ENCODE measurements around the gene KMT2A.
"Not testable (repeated sequence)": the region's sequence is repeated elsewhere in the genome, so short reads cannot be mapped to it uniquely, and the experiment has no call there.

Gene KMT2A

DNA sequence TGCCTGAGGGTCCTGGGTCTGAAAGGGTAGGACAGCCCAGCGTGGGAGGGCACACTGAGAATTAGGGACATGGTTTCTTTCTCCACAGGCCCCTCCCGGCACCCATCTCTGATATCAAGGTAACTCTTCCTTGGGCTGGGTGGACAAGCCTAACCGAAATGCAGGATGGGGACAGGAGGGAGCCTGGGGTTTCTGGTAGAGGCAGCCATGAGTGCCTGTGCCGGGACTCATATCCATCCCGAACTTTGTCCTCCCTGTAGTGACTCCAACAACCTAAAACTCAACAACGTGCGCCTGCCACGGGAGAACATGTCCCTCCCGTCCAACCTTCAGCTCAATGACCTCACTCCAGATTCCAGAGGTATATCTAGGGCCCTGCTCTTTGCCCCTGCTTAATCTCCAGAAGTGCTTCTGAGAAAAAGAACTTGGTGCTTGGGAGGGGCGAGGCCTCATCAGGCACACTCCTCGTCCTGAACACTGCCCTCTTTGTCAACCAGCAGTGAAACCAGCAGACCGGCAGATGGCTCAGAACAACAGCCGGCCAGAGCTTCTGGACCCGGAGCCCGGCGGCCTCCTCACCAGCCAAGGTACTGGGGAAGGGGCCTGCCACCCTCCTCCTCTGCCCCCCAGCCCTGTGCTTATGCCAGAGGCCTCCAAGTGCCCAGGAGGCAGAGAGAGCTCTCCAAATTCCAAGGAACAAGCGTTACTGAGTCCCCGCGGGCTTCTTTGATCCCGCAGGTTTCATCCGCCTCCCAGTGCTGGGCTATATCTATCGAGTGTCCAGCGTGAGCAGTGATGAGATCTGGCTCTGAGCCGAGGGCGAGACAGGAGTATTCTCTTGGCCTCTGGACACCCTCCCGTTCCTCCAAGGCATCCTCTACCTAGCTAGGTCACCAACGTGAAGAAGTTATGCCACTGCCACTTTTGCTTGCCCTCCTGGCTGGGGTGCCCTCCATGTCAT is 97.8 kb downstream of the KMT2A start:
- DNase-seq: no peak

DNA sequence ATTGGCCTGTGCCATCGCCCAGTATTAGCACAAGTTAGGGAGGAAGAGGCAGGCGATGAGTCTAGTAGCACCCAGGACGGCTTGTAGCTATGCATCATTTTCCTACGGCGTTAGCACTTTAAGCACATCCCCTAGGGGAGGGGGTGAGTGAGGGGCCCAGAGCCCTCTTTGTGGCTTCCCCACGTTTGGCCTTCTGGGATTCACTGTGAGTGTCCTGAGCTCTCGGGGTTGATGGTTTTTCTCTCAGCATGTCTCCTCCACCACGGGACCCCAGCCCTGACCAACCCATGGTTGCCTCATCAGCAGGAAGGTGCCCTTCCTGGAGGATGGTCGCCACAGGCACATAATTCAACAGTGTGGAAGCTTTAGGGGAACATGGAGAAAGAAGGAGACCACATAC is 99.0 kb downstream of the KMT2A start:
- DNase-seq: no peak

DNA sequence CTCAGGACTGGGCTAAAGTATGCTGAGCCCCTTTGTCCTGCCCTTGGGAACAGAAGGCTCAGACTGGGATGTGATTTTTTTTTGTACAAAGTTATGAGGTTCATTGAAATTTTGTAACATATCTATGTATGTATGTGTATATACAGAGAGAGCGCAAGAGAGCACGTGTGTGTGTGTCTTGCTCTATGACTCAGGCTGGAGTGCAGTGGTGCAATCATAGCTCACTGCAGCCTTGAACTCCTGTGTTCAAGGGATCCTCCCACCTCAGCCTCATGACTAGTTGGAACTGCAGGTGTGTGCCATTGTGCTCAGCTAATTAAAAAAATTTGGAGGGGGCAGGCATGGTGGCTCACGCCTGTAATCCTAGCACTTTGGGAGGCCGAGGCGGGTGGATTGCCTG is 100.4 kb downstream of the KMT2A start:
- no peak for DNase-seq

DNA sequence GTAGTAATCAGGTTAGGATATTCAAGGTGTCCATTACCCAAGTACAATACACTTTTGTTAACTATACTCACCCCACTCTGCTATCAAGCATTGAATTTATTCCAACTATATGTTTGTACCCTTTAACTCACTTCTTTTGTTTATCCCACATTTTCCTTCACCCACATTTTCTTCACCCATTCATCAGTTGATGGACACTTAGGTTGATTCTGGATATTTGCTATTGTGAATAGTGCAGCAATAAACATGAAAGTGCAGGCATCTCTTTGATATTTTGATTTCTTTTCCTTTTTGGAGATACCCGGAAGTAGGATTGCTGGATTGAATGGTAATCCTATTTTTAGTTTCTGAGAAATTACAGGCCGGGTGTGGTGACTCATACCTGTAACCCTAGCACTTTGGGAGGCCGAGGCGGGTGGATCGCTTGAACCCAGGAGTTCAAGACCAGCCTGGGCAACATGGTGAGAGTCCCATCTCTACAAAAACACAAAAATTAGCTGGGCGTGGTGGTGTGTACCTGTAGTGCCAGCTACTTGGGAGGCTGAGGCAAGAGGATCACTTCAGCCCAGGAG is 101.2 kb downstream of the KMT2A start:
- no peak for DNase-seq

DNA sequence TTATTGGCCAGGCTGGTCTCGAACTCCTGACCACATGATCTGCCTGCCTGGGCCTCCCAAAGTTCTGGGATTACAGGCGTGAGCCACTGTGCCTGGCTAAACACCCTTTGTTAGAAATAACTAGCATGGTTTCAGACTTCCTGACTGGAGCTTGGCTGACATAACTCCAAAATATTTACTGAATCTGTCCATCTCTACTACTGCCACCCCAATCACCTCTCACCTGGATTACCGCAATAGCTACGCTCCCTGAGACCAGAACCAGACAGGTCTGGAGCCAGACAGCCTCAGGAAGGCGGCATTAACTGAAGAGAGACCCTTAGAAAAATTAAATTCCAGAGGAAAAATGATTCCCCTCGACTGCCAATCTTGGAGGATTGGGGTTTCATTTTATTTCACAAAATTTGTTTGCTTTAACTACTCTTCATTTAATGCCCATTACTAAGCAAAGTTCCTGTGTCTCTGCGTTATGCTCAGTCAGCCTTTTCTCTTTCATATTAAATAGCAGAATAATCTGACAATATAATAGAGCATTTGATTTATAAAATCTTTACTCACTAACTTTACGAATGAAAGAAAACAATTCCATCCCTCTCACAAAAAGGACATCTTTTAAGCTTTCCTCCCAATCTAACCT is 107.8 kb downstream of the KMT2A start:
- DNase-seq: no peak

DNA sequence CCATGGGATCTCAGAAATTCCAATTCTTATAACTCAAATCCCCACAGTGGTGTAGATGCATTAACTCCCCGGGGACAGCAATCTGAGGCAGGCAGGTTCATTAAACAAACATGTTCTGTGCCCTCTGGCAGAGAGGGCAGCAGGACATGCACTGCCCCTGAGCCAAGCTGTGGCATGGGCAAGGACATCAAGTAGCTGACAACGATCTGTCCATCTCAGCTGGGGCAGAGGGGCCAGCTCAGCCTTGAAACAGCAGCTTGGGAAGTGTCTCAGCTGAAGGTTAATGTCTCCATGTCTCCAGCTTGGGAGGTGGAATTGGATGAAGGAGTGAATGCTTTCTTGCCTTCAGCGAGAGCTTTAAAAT is 108.3 kb downstream of the KMT2A start:
- no peak for DNase-seq

DNA sequence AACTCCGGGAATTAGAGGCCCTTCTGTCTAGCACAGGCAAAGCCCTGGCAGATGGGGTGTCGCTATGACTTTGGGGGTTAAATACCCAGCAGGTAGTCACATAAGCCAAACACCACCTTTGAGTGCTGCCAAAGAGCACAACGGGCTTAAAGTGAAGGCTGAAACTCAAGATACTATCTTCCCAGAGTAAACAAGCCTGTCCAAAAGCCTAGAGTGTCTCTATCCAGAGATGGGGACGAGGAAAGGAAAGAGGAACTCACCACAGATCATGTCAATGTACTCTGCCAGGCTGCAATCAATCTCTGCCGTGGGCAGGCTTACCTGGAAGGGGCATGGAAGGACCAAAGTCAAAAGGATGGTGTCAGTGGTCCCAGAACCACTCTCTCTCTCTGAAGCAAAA is 109.2 kb downstream of the KMT2A start:
- DNase-seq: no peak

DNA sequence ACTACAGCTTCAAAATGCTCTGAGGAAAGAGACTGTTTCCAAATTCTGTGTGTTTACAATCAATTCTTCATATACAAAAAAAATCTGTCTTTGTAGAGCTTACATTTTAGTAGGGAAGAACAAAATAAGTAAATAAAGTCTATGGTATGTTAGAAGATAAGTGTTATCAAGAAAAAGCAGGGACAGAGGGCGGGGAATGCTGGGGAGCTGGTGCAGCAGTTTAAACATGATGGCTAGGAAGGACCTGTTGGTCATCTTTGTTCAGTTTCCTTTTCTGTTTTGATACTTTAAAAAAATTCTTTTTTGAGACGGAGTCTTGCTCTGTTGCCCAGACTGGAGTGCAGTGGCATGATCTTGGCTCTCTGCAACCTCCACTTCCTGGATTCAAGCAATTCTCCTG is 110.8 kb downstream of the KMT2A start:
- DNase-seq: no peak

DNA sequence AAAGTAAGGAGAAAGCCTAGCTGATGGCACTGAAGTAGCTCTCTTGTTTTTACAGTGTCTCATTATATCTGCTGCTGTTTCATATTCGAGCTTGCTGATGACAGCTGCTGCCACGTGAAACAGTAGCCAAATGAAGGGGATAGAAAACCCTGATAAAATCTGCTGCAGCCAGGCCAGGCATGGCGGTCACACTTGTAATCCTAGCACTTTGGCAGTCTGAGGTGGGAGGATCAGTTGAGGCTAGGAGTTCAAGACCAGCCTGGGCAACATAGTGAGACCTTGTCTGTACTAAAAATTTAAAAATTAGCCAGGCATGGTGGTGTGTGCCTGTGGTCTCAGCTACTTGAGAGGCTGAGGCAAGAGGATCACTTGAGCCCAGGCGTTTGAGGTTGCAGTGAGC is 116.0 kb downstream of the KMT2A start:
- DNase-seq: no peak

DNA sequence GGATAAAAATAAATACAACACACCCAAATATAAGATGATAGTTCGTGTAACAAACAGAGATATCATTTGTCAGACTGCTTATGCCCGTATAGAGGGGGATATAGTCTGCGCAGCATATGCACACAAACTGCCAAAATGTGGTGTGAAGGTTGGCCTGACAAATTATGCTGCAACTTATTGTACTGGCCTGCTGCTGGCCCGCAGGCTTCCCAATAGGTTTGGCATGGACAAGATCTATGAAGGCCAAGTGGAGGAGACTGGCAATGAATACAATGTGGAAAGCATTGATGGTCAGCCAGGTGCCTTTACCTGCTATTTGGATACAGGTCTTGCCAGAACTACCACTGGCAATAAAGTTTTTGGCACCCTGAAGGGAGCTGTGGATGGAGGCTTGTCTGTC is 124.5 kb downstream of the KMT2A start:
- no peak for DNase-seq

DNA sequence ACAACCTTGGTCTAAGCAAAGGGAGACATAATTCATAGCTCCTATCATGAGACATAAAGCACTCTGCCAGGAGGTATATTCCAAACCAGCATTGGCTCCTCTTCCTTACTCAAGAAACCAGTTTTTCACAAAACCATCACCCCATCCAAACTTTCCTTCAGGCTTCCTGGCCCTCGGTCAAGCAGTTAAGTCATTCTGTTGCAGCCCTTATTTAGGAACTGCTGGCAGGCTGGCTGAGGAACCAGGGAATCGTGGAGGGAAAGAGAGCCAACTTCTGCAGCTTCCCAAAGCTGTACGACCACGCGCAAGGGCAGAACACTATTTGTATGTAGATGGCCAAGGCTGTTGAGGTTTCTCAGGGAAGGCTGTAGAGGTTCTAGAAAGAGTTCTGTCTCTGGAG is 128.8 kb downstream of the KMT2A start:
- DNase-seq: no peak

DNA sequence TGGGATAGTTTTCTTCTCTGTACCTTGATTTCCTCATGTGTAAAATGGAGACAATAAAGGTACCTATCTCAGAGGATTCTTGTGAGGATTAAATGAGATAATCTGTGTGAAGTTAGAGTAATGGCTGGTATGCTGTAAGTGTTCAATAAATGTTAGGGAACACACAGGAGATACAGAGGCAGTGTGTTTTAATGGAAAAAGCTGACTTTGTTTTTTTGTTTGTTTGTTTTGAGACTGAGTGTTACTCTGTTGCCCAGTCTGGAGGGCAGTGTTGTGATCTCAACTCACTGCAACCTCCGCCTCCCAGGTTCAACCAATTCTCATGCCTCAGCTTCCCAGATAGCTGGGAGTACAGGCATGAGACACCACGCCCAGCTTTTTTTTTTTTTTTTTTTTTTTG is 133.4 kb downstream of the KMT2A start:
- no peak for DNase-seq

DNA sequence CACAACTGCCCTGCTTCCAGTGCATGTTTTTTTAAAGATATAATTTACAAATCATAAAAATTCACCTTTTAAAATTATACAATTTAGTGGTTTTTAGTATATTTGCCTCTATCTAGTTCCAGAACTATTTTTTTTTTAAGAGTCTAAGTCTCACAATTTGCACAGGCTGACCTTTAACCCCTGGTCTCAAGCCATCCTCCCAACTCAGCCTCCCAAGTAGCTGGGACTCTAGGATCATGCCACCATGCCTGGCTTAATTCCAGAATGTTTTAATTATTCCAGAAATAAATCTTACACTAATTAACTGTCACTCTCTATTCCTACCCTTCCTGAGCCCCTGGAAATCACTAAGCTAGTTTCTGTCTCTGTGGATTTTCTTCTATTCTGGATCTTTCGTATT is 134.5 kb downstream of the KMT2A start:
- no peak for DNase-seq

DNA sequence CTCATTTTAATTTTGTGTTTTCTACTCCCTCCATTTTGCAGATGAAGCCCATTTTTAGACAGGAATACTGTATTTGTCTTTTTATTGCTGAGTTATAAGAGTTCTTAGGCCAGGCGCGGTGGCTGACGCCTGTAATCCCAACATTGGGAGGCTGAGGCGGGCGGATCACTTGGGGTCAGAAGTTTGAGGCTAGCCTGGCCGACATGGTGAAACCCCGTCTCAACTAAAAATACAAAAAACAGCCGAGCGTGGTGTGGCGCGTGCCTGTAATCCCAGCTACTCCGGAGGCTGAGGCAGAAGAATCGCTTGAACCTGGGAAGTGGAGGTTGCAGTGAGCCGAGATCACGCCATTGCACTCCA is 135.4 kb downstream of the KMT2A start:
- not testable (repeated sequence) for DNase-seq

DNA sequence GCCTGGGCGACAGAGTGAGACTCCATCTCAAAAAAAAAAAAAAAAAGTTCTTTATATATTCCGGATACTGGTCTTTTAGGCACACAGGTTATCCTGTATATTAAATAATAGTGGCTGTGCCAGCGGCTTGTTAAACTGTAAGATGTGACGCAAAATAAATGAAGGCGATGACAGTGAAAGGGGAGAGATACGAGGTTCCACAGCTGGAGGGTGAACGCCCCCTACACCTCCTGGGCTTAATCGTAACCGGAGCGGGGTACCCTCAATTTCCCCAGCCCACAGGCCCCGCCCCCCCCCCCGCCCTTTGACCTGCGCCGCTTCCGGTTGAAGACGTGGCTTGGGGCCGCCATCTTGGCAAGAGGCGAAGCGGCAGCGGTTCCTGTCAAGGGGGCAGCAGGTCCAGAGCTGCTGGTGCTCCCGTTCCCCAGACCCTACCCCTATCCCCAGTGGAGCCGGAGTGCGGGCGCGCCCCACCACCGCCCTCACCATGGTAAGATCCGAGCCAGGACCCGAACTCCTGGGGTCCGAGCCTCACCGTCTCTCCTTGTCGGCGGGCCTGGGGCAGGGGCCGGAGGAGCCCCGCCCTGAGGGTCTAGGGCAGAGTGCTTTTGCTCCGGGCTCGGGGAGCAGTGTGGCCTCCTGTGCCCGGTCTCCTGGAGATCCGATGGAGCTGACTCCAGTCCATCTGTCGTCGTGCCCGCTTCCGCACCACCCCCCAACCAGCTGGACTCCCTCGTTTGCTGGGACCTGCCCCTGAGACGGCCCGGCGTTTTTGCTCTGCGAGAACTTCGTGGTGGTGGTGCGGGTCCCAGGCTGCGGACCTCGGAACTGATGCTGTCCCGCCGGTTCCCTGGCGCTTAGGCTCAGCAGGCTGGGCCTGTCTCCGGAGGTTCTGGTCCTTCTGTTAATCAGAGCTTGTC is 136.0 kb downstream of the KMT2A start, which contains the start of gene ARCN1:
TSS of gene ARCN1 (plus strand) at position 349 of the 920 bp plus-strand sequence. CDS start at position 488, 139 bp downstream.
- peak in 1 of 2 experiments; percentile 29 for DNase-seq

DNA sequence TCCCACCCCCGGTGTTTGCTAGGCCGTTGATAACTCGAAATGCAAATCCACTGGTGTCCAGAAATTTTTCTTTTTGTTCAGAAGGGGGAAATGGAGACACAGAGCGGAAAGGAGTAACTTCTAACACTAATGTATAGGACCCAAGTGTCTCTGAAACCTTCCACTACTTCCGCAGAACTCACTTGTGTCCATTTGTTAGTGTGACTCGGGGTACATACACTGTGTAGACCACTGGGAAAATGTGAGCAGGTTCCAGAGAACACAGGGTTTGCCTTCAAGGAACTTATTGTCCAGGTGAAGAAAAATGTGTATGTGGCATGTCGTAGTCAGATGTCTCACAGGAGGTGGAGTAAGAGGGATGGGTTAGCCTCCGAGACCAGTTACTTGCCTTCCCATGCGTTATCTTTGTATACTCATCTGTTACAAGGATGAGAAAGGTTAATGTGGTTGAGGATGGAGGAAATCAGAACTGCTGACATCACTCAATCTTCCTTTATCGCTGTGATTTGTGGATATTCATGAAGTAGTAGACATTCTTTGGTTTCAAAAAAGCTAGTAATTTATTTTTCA is 136.8 kb downstream of the KMT2A start:
- DNase-seq: no peak

DNA sequence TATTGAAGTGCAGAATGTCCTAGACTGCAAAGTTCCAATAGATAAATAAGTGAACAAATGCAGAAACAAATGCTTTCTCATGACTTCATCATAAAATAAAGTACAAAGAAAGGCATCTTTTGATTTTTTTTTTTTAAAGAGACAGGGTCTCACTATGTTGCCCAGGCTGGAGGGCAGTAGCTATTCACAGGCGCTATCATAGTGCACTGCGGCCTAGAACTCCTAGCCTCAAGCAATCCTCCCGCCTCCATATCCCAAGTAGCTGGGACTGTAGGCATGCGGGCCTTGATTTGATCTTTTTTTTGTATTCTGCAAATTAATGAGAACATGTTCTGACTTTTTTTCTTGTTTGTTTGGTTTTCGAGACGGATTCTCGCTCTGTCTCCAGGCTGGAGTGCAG is 138.3 kb downstream of the KMT2A start:
- DNase-seq: no peak

All from cerebellar nuclear complex (tissue), 1 donor.